ENCODE results near the gene AP4S1.
"Not testable (repeated sequence)": the region's sequence is repeated elsewhere in the genome, so short reads cannot be mapped to it uniquely, and the experiment has no call there.

The AP4S1 gene

DNA sequence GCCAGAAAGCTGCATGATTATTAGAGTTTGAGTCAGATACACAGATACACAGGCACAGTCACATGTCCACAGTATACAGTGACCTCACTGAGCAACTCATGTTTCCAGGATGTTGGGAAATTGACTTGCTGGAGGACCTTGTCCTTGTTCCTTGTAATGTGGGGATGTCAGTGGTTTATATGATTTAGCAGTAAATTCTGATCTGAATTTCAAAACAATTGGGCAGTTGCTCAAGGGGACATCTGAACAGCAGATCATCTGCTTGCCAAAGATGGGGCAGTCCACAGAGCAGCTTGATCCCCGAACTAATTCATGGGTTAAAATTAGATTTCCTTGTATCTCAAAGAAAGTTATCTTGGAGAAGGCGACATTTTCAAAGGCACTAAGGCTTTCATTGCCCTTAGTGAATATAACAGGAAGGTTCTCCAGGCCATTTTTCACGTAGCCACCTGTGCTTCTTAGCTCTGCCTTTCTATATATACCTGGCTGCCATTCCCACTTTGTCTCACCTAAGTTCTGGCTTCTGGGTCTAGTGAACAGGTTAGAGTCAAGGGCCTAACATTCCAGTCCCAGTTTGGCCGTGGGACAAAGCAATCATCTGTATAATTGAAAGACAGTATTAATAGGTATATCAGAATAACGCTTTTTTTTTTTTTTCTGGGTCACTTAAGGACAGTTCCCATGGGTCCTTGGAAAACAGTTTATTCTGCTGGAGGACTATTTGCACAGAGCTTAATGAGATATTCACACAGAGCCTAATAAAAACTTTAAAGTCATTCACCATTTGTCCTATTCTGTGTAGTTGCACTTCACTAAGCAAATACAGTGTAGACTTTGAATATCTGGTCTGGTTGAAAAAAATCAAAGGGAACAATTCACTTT is 65.7 kb downstream of the AP4S1 start:
- DNase-seq, result peak; percentile 80

GRCh38 chr14:31092160-31092708 is 66.8 kb downstream of the AP4S1 start:
- no peak for DNase-seq

DNA sequence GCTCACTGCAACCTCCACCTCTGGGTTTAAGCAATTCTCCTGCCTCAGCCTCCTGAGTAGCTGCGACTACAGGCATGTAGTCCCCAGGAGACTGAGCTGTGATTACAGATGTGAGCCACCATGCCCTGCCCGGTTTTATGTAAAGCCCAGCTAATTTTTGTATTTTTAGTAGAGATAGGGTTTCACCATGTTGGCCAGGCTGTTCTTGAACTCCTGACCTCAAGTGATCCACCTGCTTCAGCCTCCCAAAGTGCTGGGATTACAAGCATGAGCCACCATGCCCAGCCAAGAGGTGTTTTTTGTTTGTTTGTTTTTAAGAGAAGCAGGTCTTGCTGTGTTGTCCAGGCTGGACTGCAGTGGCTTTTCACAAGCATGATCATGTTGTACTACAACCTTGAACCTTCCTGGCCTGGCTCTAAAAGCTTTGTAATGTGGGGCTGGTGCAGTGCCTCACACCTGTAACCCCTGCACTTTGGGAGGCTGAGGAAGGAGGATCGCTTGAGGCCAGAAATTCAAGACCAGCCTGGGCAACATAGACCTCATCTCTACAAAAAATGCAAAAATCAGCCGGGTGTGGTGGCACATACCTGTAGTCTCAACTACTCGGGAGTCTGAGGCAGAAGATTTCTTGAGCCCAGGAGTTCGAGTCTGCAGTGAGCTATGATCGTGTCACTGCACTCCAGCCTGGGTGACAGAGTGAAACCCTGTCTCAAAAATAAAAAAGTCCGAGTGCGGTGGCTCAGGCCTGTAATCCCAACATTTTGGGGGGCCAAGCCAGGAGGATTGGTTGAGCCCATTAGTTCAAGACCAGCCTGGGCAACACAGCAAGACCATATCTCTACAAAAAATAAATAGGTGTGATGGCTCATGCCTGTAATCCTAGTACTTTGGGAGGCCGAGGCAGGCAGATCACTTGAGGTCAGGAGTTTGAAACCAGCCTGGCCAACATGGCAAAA is 68.7 kb downstream of the AP4S1 start:
- not testable (repeated sequence) for DNase-seq

GRCh38 chr14:31095817-31096216 is 70.4 kb downstream of the AP4S1 start:
- DNase-seq, result not testable (repeated sequence)

- DNase-seq, result no peak
Measured at GRCh38 chr14:31096255-31096654, 70.8 kb downstream of the AP4S1 start.

DNA sequence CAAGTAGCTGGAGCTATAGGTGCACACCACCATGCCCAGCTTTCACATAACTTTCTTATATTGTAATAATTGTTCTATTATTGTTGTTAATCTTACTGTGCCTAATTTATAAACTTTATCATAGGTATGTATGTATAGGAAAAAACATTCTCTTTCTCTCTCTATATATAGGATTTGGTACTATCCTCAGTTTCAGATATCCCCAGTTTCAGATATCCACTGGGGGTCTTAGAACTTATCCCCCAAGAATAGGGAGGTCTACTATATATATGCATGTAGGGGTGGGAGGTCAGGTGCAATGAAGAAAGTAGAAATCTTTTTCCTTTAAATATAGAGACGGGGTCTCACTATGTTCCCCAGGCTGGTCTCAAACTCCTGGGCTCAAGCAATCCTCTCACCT is 71.6 kb downstream of the AP4S1 start:
- no peak for DNase-seq

- DNase-seq, result no peak
Measured at GRCh38 chr14:31106768-31107167, 81.3 kb downstream of the AP4S1 start.

DNA sequence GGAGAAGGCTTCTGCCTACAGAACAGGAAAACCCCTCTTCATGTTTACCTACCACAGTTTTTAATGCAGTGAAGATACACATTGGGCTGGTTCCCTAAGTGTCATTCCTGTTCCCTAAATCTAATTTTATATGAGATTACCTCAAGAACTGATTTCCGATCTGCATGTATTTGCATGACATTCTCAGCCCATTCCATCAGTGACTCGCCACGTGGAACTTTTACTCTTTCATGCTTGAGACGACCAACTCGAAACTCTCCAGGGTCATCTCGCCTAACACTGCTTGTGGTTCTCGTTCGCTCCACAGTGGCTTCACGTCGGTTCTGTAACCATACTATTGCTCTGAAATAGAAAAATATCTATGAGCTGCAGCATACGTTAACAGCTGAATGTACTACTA is 83.8 kb downstream of the AP4S1 start:
- no peak for DNase-seq

DNA sequence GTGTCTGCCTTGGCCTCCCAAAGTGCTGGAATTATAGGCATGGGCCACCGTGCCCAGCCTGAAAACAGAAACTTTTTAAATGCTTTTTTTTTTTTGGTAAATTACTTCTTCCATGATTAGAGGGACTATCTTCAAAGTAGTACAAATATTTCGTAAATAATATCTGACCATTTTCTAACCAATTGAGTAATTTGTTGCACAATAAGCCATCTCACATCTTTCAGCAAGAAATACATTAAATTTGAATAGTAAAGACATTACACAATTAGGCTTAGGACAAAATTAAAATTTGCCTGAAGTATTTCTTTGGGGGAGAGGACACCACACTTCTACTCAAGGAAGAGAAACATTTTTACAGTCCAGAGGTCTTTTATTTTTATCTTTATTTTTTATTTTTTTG is 85.4 kb downstream of the AP4S1 start:
- DNase-seq, result no peak

GRCh38 chr14:31113794-31114193 is 88.3 kb downstream of the AP4S1 start:
- no peak for DNase-seq

GRCh38 chr14:31118892-31119291 is 93.4 kb downstream of the AP4S1 start:
- no peak for DNase-seq

- DNase-seq, result peak; percentile 65
Measured at GRCh38 chr14:31122098-31122611, 96.7 kb downstream of the AP4S1 start.

- DNase-seq, result no peak
Measured at GRCh38 chr14:31122921-31123320, 97.5 kb downstream of the AP4S1 start.

DNA sequence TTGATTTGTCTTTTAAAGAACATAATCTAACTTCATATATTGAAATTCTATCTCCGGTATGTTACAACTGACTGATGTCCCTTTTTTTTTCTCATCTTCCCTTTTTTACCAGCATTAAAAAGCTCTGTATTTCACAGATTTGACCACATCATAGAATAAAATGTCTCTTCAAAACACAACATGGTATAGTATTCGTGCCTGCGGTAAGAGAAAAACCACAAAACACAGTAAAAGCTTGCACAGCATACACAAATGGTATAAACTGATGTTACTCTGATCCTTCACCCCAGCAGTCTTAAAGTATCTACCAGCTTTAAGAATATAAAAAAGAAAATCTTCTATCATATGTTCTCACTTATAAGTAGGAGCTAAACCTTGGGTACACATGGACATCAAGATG is 98.7 kb downstream of the AP4S1 start:
- DNase-seq, result peak; percentile 43

DNA sequence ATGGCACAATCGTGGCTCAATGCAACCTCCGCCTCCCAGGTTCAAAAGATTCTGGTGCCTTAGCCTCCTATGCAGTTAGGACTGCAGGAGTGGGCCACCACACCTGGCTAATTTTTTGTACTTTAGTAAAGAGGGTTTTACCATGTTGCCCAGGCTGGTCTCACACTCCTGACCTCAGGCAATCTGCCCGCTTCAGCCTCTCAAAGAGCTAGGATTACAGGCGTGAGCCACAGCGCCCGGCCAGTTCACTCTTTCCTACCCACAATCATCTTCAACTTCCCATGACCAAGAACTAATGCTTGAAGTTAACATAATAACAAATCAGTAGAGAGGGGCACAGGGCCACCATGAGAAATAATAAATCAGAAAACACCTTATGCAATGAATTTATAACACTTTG is 99.8 kb downstream of the AP4S1 start:
- no peak for DNase-seq

DNA sequence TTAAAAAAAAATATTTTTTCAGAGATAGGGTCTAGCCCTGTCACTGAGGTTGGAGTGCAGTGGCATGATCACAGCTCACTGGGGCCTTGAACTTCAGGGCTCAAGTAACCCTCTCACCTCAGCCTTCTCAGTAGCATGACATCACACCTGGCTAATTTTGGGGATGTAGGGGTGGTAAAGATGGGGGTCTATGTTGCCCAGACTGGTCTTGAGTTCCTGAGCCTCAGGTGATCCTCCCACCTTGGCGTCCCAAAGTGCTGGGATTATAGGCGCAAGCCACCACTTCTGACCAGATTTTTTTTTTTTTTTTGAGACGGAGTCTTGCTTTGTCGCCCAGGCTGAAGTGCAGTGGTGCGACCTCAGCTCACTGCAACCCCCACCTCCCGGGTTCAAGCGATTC is 101.2 kb downstream of the AP4S1 start:
- no peak for DNase-seq

GRCh38 chr14:31127690-31128089 is 102.2 kb downstream of the AP4S1 start:
- DNase-seq, result no peak

GRCh38 chr14:31128601-31129526 is 103.4 kb downstream of the AP4S1 start:
- DNase-seq, result peak; percentile 83

GRCh38 chr14:31133133-31133532 is 107.7 kb downstream of the AP4S1 start:
- DNase-seq, result no peak

GRCh38 chr14:31137214-31137889 is 111.9 kb downstream of the AP4S1 start:
- no peak for DNase-seq

GRCh38 chr14:31138301-31138700 is 112.9 kb downstream of the AP4S1 start:
- DNase-seq, result no peak
